HFF-Myc (cell line): ENCODE measurements around the gene WDR93.

ENCODE experiments used
- DNase-seq: peaks from one replicate; pipeline ENCODE4 v3.0.0-alpha.2; 2011; ENCODE audit warnings: low read depth; ENCODE audit errors: extremely low read depth
- H3K4me3 ChIP-seq: replicated peaks from 2 replicates; pipeline ENCODE4 v1.5.1; 2011; ENCODE audit warnings: low read depth, mild to moderate bottlenecking, control low read depth, low read length
- TF ChIP-seq, protein P1 (sequence below): IDR thresholded peaks from 2 replicates; pipeline ENCODE4 v1.5.1; 2012; ENCODE audit warnings: mild to moderate bottlenecking, low read depth, low read length, control low read depth; ENCODE audit errors: missing control alignments

WDR93 gene

GRCh38 chr15:89695198-89695597, 4.6 kb downstream of the WDR93 start:
- TF ChIP-seq, protein P1, sequence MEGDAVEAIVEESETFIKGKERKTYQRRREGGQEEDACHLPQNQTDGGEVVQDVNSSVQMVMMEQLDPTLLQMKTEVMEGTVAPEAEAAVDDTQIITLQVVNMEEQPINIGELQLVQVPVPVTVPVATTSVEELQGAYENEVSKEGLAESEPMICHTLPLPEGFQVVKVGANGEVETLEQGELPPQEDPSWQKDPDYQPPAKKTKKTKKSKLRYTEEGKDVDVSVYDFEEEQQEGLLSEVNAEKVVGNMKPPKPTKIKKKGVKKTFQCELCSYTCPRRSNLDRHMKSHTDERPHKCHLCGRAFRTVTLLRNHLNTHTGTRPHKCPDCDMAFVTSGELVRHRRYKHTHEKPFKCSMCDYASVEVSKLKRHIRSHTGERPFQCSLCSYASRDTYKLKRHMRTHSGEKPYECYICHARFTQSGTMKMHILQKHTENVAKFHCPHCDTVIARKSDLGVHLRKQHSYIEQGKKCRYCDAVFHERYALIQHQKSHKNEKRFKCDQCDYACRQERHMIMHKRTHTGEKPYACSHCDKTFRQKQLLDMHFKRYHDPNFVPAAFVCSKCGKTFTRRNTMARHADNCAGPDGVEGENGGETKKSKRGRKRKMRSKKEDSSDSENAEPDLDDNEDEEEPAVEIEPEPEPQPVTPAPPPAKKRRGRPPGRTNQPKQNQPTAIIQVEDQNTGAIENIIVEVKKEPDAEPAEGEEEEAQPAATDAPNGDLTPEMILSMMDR, result no peak
- H3K4me3 ChIP-seq, result no peak overlapping the region
- no peak for DNase-seq

- H3K4me3 ChIP-seq, result no peak overlapping the region
- TF ChIP-seq, protein P1, result no peak
- no peak for DNase-seq
Observed at GRCh38 chr15:89704411-89704810, 13.8 kb downstream of the WDR93 start.

- no peak for DNase-seq
- H3K4me3 ChIP-seq, result no peak overlapping the region
- TF ChIP-seq, protein P1, result no peak
Observed at GRCh38 chr15:89707577-89707976, 17.0 kb downstream of the WDR93 start.

DNA sequence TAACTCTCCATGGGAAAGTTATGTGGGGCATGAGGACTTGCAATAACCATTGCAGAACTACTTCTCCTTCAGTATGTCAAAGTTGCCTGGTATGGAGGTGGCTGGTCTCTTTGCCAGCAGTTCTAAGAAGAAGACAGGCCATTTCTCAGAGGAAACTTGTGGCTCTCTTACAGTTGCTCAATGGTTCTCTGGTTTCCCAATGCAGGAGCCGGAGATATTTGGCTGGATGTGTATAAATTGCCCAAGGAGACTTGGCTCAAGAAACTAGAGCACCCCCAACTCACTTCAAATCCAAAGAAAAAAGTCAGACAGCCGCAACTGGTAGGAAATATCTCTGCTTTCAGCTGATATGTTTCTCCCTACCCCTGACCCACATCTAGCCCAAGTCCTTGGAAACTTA, 24.2 kb downstream of the WDR93 start:
- TF ChIP-seq, protein P1, result no peak
- no peak overlapping the region for H3K4me3 ChIP-seq
- DNase-seq, result no peak

GRCh38 chr15:89723031-89723430, 32.4 kb downstream of the WDR93 start:
- TF ChIP-seq, protein P1, result no peak
- DNase-seq, result no peak
- no peak overlapping the region for H3K4me3 ChIP-seq

DNA sequence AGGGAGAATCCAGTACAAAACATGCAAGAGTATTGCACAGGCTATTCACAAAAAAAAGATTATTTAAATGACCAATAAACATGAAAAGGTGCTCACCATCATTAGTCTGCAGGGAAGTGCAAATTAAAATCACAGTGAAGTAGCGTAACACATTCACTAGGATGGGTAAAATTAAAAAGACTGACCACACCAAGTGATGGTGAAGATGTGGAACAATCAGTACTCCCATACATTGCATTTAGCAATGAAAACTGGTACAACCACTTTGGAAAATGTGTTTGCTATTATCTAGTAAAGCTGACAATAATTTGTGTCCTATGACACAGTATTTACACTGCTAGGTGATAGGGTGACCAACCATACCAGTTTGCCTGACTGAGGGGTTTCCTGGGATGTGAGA, 34.0 kb downstream of the WDR93 start:
- TF ChIP-seq, protein P1, result no peak

DNA sequence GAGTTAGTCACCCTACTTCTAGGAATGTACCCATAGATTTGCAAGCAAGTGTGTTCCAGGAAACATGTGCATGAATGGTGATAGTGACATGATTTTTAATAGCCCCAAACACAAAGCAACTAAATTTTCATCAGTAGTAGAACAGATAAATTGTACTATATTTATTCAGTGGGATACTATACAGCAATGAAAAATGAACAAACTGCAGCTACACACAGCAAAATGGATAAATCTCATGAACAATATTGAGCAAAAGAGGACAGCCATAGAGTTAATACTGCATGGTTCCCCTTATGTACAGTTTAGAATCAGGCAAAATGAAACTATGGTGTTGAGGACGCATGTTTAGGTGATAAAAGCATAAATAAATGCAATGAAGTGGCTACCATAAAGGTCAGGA, 34.5 kb downstream of the WDR93 start:
- H3K4me3 ChIP-seq, result no peak overlapping the region
- TF ChIP-seq, protein P1, result no peak
- DNase-seq, result no peak

More for the DNA sequence above, 34.0 kb downstream of the WDR93 start:
- DNase-seq, result no peak
- no peak overlapping the region for H3K4me3 ChIP-seq
